HT-29 (cell line): Measurements from ENCODE around the gene IFT81. TPM values are rescaled to one million over a fixed set of nuclear protein-coding genes. Genes with fewer than 3 reads are reported as not detected.
"Not testable (repeated sequence)": the region's sequence is repeated elsewhere in the genome, so short reads cannot be mapped to it uniquely, and the experiment has no call there.

ENCODE experiments used
- DNase-seq: peaks from one replicate; pipeline ENCODE4 v3.0.0-alpha.2; 2015; ENCODE audit warnings: low spot score
- total RNA-seq: library from RNA; depleted of rRNA; stranded (reverse); fragments of >200 nt; shearing (Covaris generic); gene quantifications from 2 replicates; pipeline ENCODE4 v1.2.3, GENCODE V29; 2014

IFT81 gene
- total RNA-seq, 1 experiment from 2014 or later = 5.5 TPM

- no peak for DNase-seq
These were observed 16.5 kb upstream of the IFT81 start for GRCh38 chr12:110107369-110108281.

GRCh38 chr12:110108309-110109036, 15.7 kb upstream of the IFT81 start:
- DNase-seq = no peak

GRCh38 chr12:110109037-110109836, 14.9 kb upstream of the IFT81 start:
- no peak for DNase-seq

- no peak for DNase-seq
These were observed 14.2 kb upstream of the IFT81 start for GRCh38 chr12:110109837-110110535.

- no peak for DNase-seq
These were observed 12.5 kb upstream of the IFT81 start for GRCh38 chr12:110111476-110112334.

GRCh38 chr12:110112335-110112660, 11.9 kb upstream of the IFT81 start:
- no peak for DNase-seq

GRCh38 chr12:110114528-110114937, 9.6 kb upstream of the IFT81 start:
- no peak for DNase-seq

GRCh38 chr12:110115675-110116074, 8.5 kb upstream of the IFT81 start:
- DNase-seq = no peak

- DNase-seq = no peak
These were observed 7.5 kb upstream of the IFT81 start for GRCh38 chr12:110116623-110117022.

- not testable (repeated sequence) for DNase-seq
These were observed 6.9 kb upstream of the IFT81 start for GRCh38 chr12:110117210-110117609.

GRCh38 chr12:110117956-110118685, 6.0 kb upstream of the IFT81 start:
- peak; percentile 44 for DNase-seq

GRCh38 chr12:110122929-110123328, 1.2 kb upstream of the IFT81 start:
- no peak for DNase-seq

- no peak for DNase-seq
These were observed 263 bp upstream of the IFT81 start for GRCh38 chr12:110123919-110124268.

- no peak for DNase-seq
These were observed 2.4 kb downstream of the IFT81 start for GRCh38 chr12:110126557-110126956.

GRCh38 chr12:110134691-110135411, 10.7 kb downstream of the IFT81 start:
- DNase-seq = no peak

- DNase-seq = no peak
These were observed 11.6 kb downstream of the IFT81 start for GRCh38 chr12:110135806-110136205.

- no peak for DNase-seq
These were observed 13.6 kb downstream of the IFT81 start for GRCh38 chr12:110137786-110138185.

GRCh38 chr12:110141389-110141788, 17.2 kb downstream of the IFT81 start:
- DNase-seq = no peak

- DNase-seq = no peak
These were observed 22.8 kb downstream of the IFT81 start for GRCh38 chr12:110146986-110147385.
